ENCODE measurements around the gene PARD3B. TPM values are rescaled to one million over a fixed set of nuclear protein-coding genes. Genes with fewer than 3 reads are reported as not detected.
A peak's percentile ranks its signal among the peaks of the same experiment; 100 is the strongest.

Gene PARD3B
- total RNA-seq, 1 experiment from 2014 or later: 7.6 TPM

- Histone ChIP-seq H3K9me3 (ENCODE audit: low read depth, low read length, poor library complexity, severe bottlenecking) (no peaks in the 10 kb centered on the region), H3K27ac (ENCODE audit: low read depth, low read length, poor library complexity, severe bottlenecking) (no peak overlapping the region), H3K27me3 (replicated peaks; ENCODE audit: insufficient read depth, low read depth, low read length, poor library complexity) (no peaks in the 10 kb centered on the region), H3K36me3 (ENCODE audit: insufficient read depth, low read length, poor library complexity, severe bottlenecking) (no peaks in the 10 kb centered on the region), H3K4me1 (ENCODE audit: insufficient read depth, low read length, poor library complexity, severe bottlenecking) (no peaks in the 10 kb centered on the region), H3K4me3 (ENCODE audit: low read depth, low read length, poor library complexity, severe bottlenecking) (no peak overlapping the region)
- intact Hi-C loops (cut with micrococcal nuclease; ENCODE audit: unreplicated experiment): no loop called here
- TF ChIP-seq EZH2 (IDR thresholded peaks at IDR 0.05; ENCODE audit: borderline replicate concordance, low read depth, low read length, poor library complexity, severe bottlenecking): no peak
- TF ChIP-seq, protein P1, sequence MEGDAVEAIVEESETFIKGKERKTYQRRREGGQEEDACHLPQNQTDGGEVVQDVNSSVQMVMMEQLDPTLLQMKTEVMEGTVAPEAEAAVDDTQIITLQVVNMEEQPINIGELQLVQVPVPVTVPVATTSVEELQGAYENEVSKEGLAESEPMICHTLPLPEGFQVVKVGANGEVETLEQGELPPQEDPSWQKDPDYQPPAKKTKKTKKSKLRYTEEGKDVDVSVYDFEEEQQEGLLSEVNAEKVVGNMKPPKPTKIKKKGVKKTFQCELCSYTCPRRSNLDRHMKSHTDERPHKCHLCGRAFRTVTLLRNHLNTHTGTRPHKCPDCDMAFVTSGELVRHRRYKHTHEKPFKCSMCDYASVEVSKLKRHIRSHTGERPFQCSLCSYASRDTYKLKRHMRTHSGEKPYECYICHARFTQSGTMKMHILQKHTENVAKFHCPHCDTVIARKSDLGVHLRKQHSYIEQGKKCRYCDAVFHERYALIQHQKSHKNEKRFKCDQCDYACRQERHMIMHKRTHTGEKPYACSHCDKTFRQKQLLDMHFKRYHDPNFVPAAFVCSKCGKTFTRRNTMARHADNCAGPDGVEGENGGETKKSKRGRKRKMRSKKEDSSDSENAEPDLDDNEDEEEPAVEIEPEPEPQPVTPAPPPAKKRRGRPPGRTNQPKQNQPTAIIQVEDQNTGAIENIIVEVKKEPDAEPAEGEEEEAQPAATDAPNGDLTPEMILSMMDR (conservative IDR thresholded peaks at IDR 0.05; ENCODE audit: low read depth, low read length): no peak
- no TSS peak for BruUV-seq (replicated peaks)
- no peak for DNase-seq (ENCODE audit: low spot score)
- ChIA-PET POLR2A (ENCODE audit: low non-redundant PET) (no interaction called here), CTCF (no interaction called here)
Measured at GRCh38 chr2:205352593-205352992, 807.3 kb downstream of the PARD3B start.

GRCh38 chr2:205357732-205358131 is 812.5 kb downstream of the PARD3B start:
- CTCF ChIA-PET: no interaction called here
- H3K36me3 ChIP-seq (ENCODE audit: insufficient read depth, low read length, poor library complexity, severe bottlenecking): no peaks in the 10 kb centered on the region
- intact Hi-C loops (cut with micrococcal nuclease; ENCODE audit: unreplicated experiment): no loop called here
- H3K4me3 ChIP-seq (ENCODE audit: low read depth, low read length, poor library complexity, severe bottlenecking): no peak overlapping the region
- BruUV-seq (replicated peaks): no TSS peak
- DNase-seq (ENCODE audit: low spot score): no peak
- H3K27ac ChIP-seq (ENCODE audit: low read depth, low read length, poor library complexity, severe bottlenecking): no peak overlapping the region
- H3K4me1 ChIP-seq (ENCODE audit: insufficient read depth, low read length, poor library complexity, severe bottlenecking): no peaks in the 10 kb centered on the region
- H3K9me3 ChIP-seq (ENCODE audit: low read depth, low read length, poor library complexity, severe bottlenecking): no peaks in the 10 kb centered on the region
- H3K27me3 ChIP-seq (replicated peaks; ENCODE audit: insufficient read depth, low read depth, low read length, poor library complexity): no peaks in the 10 kb centered on the region
- TF ChIP-seq EZH2 (IDR thresholded peaks at IDR 0.05; ENCODE audit: borderline replicate concordance, low read depth, low read length, poor library complexity, severe bottlenecking): no peak
- TF ChIP-seq, protein P1 (conservative IDR thresholded peaks at IDR 0.05; ENCODE audit: low read depth, low read length): no peak
- POLR2A ChIA-PET (ENCODE audit: low non-redundant PET): no interaction called here

- POLR2A ChIA-PET (ENCODE audit: low non-redundant PET): no interaction called here
- TF ChIP-seq, protein P1 (conservative IDR thresholded peaks at IDR 0.05; ENCODE audit: low read depth, low read length): no peak
- TF ChIP-seq EZH2 (IDR thresholded peaks at IDR 0.05; ENCODE audit: borderline replicate concordance, low read depth, low read length, poor library complexity, severe bottlenecking): no peak
- intact Hi-C loops (cut with micrococcal nuclease; ENCODE audit: unreplicated experiment): no loop called here
- Histone ChIP-seq H3K27me3 (replicated peaks; ENCODE audit: insufficient read depth, low read depth, low read length, poor library complexity) (no peaks in the 10 kb centered on the region), H3K4me3 (ENCODE audit: low read depth, low read length, poor library complexity, severe bottlenecking) (no peak overlapping the region), H3K36me3 (ENCODE audit: insufficient read depth, low read length, poor library complexity, severe bottlenecking) (no peaks in the 10 kb centered on the region), H3K4me1 (ENCODE audit: insufficient read depth, low read length, poor library complexity, severe bottlenecking) (no peaks in the 10 kb centered on the region), H3K9me3 (ENCODE audit: low read depth, low read length, poor library complexity, severe bottlenecking) (no peaks in the 10 kb centered on the region), H3K27ac (ENCODE audit: low read depth, low read length, poor library complexity, severe bottlenecking) (no peak overlapping the region)
- peak; percentile 64 for DNase-seq (ENCODE audit: low spot score)
- no TSS peak for BruUV-seq (replicated peaks)
- CTCF ChIA-PET: no interaction called here
Measured at GRCh38 chr2:205358351-205358815, 813.1 kb downstream of the PARD3B start.

Data from A673 (cell line).